Subcutaneous adipose tissue (tissue), 4 donors: ENCODE measurements around the gene RNASET2. TPM values are rescaled to one million over a fixed set of nuclear protein-coding genes. Genes with fewer than 3 reads are reported as not detected.

Experiments
- total RNA-seq, 4 donors: library from RNA; depleted of rRNA; stranded (reverse); fragments of >200 nt; gene quantifications; one replicate each; pipeline ENCODE4 v1.1.0, GENCODE V29; 2016
- TF ChIP-seq, protein P1 (sequence below): fragments of 450-650 bp; IDR thresholded peaks from one replicate; pipeline ENCODE4 v1.5.1; 2016; ENCODE audit warnings: low read depth, mild to moderate bottlenecking, control low read depth, antibody characterized with exemption, moderate library complexity

The RNASET2 gene
- total RNA-seq, 4 donors from 2014 or later = 40.4 to 173 (median 77.0) TPM

DNA sequence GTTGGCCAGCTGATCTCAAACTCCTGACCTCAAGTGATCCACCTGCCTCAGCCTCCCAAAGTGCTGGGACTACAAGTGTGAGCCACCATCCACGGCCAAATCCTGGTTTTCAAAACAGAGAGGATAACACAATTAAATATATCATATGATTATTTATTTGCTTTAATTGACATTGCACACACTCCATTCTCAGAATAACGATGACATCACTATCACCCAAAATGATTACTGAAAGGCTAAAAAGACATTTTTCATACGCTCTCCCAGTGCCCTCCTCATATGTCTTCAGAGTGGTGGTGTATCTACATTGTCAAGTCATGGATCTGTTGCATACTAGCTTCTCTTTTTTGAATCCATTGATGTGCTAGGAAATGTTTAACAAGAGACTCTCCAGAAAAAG, 24.4 kb upstream of the RNASET2 start:
- TF ChIP-seq, protein P1, sequence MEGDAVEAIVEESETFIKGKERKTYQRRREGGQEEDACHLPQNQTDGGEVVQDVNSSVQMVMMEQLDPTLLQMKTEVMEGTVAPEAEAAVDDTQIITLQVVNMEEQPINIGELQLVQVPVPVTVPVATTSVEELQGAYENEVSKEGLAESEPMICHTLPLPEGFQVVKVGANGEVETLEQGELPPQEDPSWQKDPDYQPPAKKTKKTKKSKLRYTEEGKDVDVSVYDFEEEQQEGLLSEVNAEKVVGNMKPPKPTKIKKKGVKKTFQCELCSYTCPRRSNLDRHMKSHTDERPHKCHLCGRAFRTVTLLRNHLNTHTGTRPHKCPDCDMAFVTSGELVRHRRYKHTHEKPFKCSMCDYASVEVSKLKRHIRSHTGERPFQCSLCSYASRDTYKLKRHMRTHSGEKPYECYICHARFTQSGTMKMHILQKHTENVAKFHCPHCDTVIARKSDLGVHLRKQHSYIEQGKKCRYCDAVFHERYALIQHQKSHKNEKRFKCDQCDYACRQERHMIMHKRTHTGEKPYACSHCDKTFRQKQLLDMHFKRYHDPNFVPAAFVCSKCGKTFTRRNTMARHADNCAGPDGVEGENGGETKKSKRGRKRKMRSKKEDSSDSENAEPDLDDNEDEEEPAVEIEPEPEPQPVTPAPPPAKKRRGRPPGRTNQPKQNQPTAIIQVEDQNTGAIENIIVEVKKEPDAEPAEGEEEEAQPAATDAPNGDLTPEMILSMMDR = no peak

DNA sequence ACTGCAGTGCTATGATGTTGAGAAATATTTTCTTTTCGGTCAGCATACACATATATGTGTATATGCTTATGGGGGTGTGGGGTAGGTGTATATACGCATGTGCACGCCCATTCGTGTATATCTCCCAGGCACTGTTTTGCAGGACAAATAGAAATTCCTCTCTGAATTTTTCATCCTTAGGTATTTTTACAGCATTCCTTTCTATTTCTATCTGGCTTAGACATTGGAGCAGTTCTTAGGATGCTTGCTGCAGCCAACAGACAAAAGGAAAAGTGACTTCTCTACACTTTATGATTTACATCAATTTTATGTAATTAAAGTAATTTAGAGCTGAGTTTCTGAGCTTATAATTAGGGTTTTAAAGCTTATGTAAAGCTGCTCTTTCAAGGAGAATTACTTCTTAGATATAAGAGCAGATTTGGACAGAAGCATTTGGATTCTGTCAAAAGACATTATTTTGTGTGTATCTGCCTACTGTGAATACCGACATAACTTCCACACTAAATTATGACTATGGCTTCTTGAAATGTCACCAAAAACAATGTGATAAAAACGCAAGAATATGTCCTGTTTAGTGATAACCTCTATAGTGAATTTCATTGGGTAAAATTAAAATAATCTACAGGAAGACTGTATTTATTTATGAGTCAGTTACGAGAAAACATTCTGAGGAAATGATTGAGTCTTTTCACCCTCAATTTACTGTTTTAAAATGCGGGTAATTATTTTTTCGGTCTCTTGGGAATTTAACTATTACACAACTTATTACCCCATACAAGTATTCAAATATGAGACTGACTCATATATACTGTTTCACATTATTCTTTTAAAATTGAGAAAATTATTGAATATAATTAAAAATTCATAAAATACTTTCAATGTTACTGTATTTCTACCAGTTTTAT, 21.5 kb upstream of the RNASET2 start:
- TF ChIP-seq, protein P1 = no peak

DNA sequence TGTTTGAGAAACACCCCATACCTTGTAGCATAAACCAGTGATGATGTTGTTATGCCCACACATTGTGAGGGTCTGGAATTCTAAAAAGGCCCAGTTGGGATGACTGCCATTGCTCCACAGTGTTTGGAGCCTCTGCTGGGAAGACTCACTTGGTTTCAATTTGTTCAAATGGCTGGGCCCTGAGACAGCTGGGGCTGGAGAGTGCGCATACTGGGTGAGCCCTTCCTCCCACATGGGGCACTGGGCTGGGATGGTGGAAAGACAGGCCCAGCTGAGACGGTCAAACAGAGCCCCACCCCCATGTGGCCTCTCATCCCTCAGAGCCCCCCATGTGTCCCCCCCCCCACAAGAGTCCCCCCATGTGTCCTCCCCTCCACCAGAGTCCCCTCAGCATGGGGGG, 20.3 kb upstream of the RNASET2 start:
- TF ChIP-seq, protein P1 = no peak

DNA sequence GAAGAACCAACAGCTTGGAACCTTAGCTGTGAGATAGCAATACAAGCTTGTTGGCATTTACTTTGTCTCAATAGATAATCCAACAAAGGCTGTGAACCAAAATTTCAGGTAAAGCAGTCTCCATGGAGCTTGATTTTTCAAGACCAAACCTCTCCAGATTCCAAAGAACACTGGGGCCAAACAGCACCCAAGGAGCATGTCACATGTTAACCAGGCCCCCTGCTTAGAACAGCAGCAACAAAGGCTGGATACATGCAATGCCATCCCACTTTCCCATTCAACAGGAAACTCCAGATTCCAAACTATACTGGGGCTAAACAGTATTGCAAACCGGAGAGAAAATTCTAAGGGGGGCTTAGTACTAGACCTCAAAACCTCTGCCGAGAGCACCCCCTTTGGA, 15.8 kb upstream of the RNASET2 start:
- TF ChIP-seq, protein P1 = no peak

DNA sequence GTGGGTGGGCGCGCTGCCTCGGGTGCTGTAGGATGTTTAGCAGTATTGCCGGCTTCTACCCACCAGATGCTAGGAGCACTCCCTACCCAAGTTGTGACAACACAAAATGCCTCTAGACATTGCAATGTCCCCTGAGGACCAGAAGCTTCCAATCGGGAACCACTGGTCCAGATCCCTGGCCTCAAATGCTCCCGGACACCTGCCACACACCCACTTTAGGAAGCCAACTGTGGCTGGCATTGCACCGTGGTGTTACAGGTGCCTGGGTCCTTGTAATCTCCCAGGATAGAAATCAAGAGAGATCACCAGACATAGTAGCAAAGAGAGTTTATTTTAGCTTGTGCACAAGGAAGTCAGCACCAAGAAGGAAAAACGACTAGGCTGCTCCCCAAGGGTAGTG, 14.9 kb upstream of the RNASET2 start:
- TF ChIP-seq, protein P1 = no peak

DNA sequence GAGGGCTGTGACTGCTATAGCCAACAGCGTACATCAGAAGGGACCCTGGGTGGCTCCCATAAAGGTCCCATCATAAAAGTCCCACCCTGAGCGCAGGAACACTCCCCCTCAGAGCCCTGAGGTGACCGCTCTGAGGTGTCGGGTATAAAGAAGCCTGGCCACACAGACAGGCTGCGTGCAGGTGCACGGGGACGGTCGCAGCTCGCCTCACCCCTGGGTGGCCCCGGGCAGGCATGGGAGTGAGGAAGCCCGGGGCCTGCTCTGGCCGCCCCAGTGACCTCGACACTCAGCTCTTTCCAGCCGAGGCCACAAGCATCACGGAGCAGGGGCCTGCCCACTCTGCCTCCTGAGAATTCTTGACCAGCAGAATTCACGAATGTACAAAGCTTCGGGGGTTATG, 14.4 kb upstream of the RNASET2 start:
- TF ChIP-seq, protein P1 = no peak

DNA sequence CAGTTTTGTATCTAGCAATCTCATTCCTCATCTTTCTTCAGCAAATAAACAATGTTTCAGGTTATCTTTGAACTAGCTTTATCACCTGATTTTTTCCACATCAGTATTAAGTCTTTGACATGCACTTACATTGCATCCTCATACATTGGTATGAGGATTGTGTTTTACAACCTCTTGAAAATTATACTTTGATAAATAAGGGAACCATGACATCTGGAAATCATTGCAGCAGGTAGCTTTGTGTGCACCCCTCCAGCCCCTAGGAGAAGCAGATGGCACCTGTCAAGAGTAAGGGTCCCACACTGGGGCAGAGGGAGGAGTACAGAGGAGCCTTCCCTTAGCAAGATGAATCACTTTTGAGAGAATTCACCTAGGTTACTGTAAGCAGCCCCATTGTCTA, 13.7 kb upstream of the RNASET2 start:
- TF ChIP-seq, protein P1 = no peak
